ENCODE measurements around the gene SPECC1L.

SPECC1L gene

GRCh38 chr22:24366701-24367100 lies 96.1 kb downstream of the SPECC1L start:
- no peak for DNase-seq (ENCODE audit: low spot score)

- DNase-seq (ENCODE audit: low spot score) = no peak
Measured at GRCh38 chr22:24367841-24368240, 97.2 kb downstream of the SPECC1L start.

GRCh38 chr22:24370401-24370800 lies 99.8 kb downstream of the SPECC1L start:
- DNase-seq (ENCODE audit: low spot score) = no peak

GRCh38 chr22:24376002-24376401 lies 105.4 kb downstream of the SPECC1L start:
- no peak for DNase-seq (ENCODE audit: low spot score)

GRCh38 chr22:24376586-24376985 lies 106.0 kb downstream of the SPECC1L start:
- DNase-seq (ENCODE audit: low spot score) = no peak

GRCh38 chr22:24379536-24379935 lies 108.9 kb downstream of the SPECC1L start:
- DNase-seq (ENCODE audit: low spot score) = no peak

- no peak for DNase-seq (ENCODE audit: low spot score)
Measured at GRCh38 chr22:24380220-24380904, 109.7 kb downstream of the SPECC1L start.

- DNase-seq (ENCODE audit: low spot score) = no peak
Measured at GRCh38 chr22:24380905-24381230, 110.2 kb downstream of the SPECC1L start.

GRCh38 chr22:24383061-24383460 lies 112.4 kb downstream of the SPECC1L start:
- no peak for DNase-seq (ENCODE audit: low spot score)

- DNase-seq (ENCODE audit: low spot score) = no peak
Measured at GRCh38 chr22:24384131-24384530, 113.5 kb downstream of the SPECC1L start.

GRCh38 chr22:24386937-24387471 lies 116.4 kb downstream of the SPECC1L start:
- no peak for DNase-seq (ENCODE audit: low spot score)

GRCh38 chr22:24389680-24390079 lies 119.0 kb downstream of the SPECC1L start:
- no peak for DNase-seq (ENCODE audit: low spot score)

- DNase-seq (ENCODE audit: low spot score) = no peak
Measured at GRCh38 chr22:24390156-24390555, 119.5 kb downstream of the SPECC1L start.

- DNase-seq (ENCODE audit: low spot score) = no peak
Measured at GRCh38 chr22:24390576-24390975, 119.9 kb downstream of the SPECC1L start.

GRCh38 chr22:24391836-24392217 lies 121.2 kb downstream of the SPECC1L start:
- no peak for DNase-seq (ENCODE audit: low spot score)

GRCh38 chr22:24392218-24392931 lies 121.7 kb downstream of the SPECC1L start:
- no peak for DNase-seq (ENCODE audit: low spot score)

- DNase-seq (ENCODE audit: low spot score) = no peak
Measured at GRCh38 chr22:24393012-24393559, 122.5 kb downstream of the SPECC1L start.

- DNase-seq (ENCODE audit: low spot score) = no peak
Measured at GRCh38 chr22:24393848-24394247, 123.2 kb downstream of the SPECC1L start.

GRCh38 chr22:24394254-24394653 lies 123.6 kb downstream of the SPECC1L start:
- no peak for DNase-seq (ENCODE audit: low spot score)

- DNase-seq (ENCODE audit: low spot score) = no peak
Measured at GRCh38 chr22:24398409-24398808, 127.8 kb downstream of the SPECC1L start.

- DNase-seq (ENCODE audit: low spot score) = no peak
Measured at GRCh38 chr22:24400034-24400725, 129.5 kb downstream of the SPECC1L start.

GRCh38 chr22:24400726-24401596 lies 130.3 kb downstream of the SPECC1L start:
- no peak for DNase-seq (ENCODE audit: low spot score)

Data from hematopoietic multipotent progenitor cell treated with erythropoietin and hydrocortisone succinate and interleukin-3 and kit ligand, for 17 days (in vitro differentiated cells).